GM18526 (cell line): ENCODE data around the gene SLMAP.

ENCODE experiments used
- POLR2A ChIP-seq: IDR thresholded peaks from 3 replicates; pipeline ENCODE4 v1.6.1; 2011; ENCODE audit not compliant: insufficient read length; ENCODE audit errors: extremely low read depth

SLMAP gene, protein sequence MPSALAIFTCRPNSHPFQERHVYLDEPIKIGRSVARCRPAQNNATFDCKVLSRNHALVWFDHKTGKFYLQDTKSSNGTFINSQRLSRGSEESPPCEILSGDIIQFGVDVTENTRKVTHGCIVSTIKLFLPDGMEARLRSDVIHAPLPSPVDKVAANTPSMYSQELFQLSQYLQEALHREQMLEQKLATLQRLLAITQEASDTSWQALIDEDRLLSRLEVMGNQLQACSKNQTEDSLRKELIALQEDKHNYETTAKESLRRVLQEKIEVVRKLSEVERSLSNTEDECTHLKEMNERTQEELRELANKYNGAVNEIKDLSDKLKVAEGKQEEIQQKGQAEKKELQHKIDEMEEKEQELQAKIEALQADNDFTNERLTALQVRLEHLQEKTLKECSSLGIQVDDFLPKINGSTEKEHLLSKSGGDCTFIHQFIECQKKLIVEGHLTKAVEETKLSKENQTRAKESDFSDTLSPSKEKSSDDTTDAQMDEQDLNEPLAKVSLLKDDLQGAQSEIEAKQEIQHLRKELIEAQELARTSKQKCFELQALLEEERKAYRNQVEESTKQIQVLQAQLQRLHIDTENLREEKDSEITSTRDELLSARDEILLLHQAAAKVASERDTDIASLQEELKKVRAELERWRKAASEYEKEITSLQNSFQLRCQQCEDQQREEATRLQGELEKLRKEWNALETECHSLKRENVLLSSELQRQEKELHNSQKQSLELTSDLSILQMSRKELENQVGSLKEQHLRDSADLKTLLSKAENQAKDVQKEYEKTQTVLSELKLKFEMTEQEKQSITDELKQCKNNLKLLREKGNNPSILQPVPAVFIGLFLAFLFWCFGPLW

DNA sequence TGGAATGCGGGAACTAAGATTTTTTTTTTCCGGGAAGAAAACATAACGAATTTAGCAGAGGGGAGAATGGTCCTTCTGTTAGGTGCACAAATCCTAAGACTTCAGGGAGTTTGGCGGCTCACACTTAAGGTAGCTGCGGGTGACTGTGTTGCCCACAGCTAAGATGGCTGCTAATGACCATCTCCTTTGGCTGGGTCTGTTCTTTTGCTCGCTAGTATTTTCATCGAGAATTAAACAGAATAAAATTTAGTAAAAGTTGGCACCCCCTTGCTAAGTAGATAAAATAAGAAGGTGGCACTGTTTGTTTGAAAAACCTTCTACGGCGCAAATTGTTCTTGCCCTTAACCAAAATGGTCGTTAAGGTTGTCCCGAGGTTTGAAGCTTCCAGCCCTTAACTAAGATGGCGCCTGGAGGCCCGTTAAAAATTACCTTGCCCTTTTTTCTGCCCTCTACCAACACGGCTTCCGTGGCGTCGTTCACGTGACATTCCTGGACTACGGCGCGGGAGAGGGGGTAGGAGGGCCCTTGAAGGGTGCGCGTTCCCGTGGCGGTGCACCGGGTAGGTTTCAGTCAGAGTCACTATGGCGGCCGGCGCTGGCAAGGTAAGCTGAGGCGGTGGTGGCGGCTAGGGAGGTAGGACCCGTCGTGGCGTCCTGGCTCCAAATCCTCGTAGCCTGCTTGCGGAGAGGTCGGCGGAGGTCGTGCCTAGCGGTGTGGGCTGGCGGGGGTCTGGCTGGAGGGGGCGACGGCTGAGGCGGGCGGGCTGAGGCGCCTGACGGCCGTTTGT lies at the start of gene SLMAP:
Gene SLMAP (plus strand): TSS at position 569 of the 787 bp plus-strand sequence. CDS start 1,343 bp downstream, outside the sequence.
- TF ChIP-seq POLR2A = peak; percentile 87

DNA sequence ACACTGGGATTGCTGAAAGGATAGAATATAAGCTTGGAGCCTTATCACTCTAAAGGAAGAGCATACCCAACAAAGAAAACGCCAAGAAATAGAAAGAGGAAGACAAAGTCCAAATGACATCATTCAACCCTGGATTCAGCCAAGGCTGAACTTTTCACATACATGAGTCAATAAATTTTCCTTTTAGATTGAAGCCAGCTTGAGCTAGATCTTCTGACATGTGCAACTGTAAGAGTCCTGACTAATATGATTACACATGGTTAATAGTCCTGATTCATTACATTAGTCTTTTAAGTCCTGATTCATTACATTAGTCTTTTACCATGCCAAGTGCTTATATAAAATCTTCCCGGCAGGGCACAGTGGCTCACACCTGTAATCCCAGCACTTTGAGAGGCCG lies 49.6 kb upstream of the SLMAP start:
- TF ChIP-seq POLR2A = no peak

DNA sequence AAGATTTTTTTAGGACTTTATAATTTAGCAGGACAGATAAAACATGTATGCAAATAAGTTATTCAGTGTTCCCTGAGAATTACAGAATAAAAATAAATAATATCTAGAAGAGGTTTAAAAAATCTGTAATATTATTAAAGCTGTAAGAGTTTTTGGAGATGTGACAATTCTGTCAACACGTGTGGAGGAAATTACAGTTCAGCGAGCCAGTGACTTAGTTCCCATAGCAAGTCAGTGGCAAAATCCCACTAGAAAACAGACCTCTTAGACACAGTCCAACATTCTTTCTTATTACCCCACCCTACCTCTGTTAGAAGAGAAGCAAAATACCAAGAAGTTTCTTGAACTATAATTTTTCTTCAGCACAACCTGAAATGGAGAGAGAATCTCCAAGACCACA lies 47.1 kb upstream of the SLMAP start:
- TF ChIP-seq POLR2A = no peak

DNA sequence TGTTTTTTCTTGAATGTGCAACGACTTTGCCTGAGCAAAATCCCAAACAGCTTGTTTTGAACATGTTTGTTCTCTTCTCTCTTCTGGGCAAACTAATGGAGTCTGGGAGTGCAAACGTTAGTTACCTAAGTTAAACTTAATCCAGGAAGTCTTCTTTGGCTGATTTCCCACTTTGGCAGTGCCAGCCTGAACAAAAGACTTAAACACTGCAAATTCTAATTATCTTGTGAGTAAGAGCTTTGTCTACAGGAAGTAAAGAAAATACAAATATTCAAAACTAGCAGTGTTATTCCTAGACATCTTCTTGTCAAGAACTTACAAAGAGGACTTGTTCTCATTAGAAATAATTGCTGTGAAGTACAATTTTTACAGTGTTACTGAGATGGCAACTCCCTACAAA lies 46.5 kb upstream of the SLMAP start:
- no peak for TF ChIP-seq POLR2A

DNA sequence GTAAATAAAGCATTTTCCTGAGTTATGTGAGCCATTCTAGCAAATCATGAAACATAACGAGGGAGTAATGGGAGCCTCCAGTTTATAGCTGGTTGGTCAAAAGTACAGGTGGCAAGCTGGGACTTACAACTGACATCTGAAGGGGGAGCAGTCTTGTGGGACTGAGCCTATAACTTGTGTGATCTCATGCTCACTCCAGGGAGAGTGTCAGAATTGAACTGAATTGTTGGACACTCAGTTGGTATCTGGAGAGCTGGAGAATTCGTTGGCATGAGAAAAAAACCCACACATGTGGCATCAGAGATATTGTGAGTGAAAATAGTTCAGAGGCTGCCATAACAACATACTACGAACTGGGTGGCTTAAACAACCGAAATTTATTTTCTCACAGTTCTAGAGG lies 40.4 kb upstream of the SLMAP start:
- no peak for TF ChIP-seq POLR2A

DNA sequence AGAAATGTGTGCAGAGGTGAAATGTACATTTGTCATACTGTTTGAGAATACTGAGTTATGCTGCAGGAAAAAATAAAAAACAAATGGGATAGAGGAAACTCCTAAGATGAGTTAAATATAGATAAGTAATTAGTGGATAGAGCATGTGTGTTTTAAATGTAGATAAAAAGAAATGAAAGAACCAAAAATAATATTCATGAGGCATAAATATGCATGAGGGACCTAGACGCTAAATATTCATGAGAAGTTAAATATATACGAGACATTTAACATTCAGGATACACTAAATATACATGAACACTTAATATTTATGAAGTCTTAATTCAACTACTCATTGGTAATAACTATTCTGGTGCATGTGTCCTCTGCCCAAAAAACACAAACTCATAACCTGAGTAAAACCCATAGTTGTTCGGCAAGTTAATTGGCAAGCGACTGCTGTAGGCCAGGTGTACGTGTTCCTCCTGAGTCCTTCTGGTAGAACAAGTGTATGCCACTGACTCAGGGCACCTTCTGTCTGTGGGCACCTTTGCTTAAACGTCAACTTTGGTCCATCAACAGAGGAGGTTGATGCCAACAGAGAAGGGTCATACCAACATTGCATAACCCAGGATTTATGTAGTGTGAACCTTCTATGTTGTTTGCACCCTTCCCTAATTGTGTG lies 38.8 kb upstream of the SLMAP start:
- TF ChIP-seq POLR2A = no peak

DNA sequence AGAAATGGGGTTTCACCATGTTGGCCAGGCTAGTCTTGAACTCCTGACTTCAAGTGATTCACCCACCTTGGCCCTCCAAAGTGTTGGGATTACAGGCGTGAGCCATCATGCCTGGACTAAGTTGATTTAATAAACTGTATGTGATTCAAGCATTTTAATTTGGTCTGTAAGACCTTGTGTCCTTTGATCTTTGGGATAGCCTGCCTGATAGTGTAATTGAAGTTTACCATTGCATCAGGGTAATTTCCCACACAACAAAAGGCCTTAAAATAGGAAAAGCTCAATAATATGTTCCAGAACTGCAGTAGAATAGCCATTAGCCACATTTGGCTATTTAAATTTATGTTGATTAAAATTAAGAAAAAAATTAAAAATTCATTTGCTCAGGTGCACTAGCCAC lies 38.0 kb upstream of the SLMAP start:
- no peak for TF ChIP-seq POLR2A

DNA sequence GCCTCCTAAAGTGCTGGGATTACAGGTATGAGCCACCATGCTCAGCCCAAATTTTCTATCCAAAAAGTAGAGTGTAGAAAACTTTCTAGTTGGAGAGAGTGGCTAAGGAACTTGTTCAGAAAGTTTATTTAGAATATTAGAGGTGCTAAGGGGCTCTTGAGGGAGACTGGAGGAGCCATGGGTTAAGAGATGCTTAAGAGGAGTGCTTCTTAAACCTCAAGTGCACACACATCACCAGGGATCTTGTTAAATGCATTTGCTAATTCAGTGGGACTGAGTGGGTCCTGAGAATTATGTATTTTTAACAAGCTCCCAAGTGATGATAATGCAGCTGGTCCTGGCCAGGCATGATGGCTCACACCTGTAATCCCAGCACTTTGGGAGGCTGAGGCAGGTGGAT lies 29.7 kb upstream of the SLMAP start:
- TF ChIP-seq POLR2A = no peak

DNA sequence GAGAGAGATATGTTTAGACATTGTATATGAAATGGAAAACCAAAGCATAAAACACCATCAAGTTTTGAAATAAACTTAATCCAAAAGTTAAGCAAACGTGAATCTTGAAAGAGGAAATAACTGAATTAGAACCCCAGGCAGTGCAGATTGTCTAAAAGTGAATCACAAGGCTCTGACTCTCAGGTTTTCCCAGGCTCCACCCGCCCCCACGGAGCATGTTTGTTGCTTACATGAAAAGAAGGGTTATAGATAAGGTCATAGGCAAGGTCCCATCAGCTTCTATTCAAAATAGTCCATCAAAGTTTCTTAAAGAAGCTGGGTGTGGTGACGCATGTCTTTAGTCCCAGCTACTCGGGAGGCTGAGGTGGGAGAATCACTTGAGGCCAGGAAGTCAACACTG lies 29.0 kb upstream of the SLMAP start:
- TF ChIP-seq POLR2A = no peak

DNA sequence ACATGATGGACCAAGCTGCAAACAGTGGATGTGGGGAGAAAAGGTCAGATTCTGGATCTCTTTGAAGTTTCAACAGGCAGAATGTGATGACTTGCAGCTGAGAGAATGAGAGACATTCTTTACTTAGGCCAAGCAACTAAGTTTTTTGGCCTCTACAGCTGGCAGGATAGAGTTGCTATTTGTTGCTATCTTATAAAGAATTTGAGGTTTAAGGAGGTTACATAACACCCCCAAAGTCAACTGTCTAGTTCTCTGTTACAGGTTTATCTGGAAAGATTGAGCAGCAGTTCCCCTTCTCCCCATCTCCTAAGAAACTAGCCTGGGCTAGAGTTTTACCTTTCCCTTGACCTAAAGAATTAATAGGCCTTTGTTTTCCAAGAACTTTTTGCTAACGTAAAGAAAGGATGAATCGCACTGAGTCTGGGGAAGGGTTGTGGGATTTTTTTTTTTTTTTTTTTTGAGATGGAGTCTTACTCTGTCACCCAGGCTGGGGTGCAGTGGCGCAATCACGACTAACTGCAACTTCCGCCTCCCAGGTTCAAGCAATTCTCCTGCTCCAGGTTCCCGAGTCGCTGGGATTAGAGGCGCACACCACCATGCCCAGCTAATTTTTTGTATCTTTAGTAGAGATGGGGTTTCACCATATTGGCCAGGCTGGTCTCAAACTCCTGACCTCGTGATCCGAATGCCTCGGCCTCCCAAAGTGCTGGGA lies 26.6 kb upstream of the SLMAP start:
- TF ChIP-seq POLR2A = no peak

DNA sequence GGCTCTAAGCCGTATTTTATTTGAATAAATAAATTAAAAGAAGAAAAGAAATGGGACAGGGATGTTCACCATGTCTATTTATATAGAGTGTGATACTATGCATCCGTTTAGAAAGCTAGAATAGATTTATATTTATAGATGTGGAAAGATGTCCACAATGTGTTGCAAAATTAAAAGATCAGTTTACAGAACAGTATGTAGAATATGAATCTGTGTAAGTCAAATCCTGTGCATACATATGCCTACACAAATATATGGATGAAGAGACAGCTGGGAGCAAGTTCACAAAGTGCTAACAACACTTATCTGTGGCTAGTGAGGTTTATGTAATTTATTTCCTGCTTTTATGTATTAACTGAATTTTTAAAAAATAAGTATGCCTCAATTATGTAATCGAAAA lies 25.4 kb upstream of the SLMAP start:
- TF ChIP-seq POLR2A = no peak

DNA sequence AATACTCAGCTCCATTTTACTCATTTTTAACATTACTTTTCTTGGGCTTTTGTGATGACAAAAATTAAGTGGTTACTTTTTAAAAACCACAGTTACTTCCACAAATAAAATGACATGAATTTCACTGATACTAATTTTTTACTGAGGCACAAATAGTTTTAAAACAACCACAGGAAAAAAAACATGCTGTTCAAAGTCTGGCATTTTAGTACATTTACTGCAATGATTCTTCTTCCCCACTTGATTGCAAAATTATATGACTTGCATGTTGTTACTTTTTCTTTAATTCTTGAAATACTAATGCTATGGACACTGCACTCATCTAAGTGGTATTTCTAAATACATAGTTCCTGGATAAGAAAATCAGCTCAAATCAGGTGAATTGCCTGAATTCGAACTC lies 24.8 kb upstream of the SLMAP start:
- TF ChIP-seq POLR2A = no peak

DNA sequence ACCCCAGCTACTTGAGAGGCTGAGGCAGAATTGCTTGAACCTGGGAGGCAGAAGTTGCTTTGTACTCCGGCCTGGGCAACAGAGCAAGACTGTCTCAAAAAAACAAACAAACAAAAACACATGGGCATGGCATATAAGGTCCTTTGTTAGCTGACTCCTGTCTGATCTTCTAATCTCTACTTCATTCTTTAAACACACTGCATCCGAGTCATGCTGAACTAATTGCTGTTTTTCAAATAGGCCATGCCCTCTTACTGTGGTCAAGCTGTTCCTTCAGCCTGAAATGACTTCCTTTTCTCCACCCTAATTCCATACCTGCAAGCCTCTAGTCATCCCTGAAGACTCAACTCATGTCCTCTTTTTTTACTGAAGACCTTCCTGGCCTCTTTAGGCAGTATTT lies 22.3 kb upstream of the SLMAP start:
- TF ChIP-seq POLR2A = no peak

DNA sequence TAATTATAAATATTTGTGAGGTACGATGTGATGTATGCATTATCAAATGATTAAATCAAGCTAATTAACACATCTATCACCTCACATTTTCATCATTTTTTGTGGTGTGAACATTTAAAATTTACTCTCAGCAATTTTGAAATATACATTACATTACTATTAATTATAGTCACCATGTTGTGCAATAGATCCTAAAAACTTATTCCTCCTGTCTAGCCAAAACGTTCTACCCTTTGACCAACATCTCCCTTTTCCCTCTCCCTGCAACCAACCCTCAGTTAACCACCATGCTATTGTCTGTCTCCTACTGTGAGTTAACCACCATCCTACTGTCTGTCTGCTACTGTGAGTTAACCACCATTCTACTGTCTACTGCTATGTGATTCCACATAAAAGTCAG lies 20.7 kb upstream of the SLMAP start:
- TF ChIP-seq POLR2A = no peak
